ENCODE measurements around the gene NT5C3A. TPM values are rescaled to one million over a fixed set of nuclear protein-coding genes. Genes with fewer than 3 reads are reported as not detected.

NT5C3A gene
- total RNA-seq, 1 experiment from 2014 or later = 60.4 TPM

DNA sequence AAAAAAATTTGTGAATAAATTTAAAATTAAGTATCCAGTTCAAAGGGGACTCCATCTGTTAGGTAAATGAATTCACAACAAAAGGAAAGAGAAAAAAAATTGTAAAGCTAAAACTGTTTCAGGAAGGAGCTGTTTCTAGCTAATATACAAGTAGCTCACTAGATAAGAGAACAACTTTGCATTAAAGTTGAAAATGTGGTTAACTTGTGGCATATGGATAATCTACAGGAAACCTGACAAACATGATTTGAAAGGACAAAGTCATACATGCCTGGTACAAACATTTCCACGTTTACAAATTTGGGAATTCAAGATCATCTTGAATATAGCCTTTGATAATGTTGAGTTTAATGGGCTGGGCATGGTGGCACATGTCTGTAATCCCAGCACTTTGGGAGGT, 8.9 kb downstream of the NT5C3A start:
- TF ChIP-seq, protein P1, sequence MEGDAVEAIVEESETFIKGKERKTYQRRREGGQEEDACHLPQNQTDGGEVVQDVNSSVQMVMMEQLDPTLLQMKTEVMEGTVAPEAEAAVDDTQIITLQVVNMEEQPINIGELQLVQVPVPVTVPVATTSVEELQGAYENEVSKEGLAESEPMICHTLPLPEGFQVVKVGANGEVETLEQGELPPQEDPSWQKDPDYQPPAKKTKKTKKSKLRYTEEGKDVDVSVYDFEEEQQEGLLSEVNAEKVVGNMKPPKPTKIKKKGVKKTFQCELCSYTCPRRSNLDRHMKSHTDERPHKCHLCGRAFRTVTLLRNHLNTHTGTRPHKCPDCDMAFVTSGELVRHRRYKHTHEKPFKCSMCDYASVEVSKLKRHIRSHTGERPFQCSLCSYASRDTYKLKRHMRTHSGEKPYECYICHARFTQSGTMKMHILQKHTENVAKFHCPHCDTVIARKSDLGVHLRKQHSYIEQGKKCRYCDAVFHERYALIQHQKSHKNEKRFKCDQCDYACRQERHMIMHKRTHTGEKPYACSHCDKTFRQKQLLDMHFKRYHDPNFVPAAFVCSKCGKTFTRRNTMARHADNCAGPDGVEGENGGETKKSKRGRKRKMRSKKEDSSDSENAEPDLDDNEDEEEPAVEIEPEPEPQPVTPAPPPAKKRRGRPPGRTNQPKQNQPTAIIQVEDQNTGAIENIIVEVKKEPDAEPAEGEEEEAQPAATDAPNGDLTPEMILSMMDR (conservative IDR thresholded peaks at IDR 0.05) = no peak
- no peak for TF ChIP-seq EZH2 (IDR thresholded peaks at IDR 0.05; ENCODE audit: low read depth)
- BruUV-seq (replicated peaks) = no TSS peak
- Histone ChIP-seq H3F3A (ENCODE audit: insufficient read depth, low read depth) (peaks cover 6% of the 10 kb centered on the region; the same call in 1 of the 2 replicates), H3K27ac (no peak overlapping the region), H3K4me2 (no peak overlapping the region), H4K20me1 (ENCODE audit: insufficient read depth) (peaks cover 13% of the 10 kb centered on the region), H3K79me2 (ENCODE audit: low read depth) (peaks cover 93% of the 10 kb centered on the region), H2AFZ (no peak overlapping the region), H3K36me3 (ENCODE audit: low read depth) (0 out of 2 replicates have a peak, but pooled peaks cover 5% of the 10 kb centered on the region), H3K4me3 (no peak overlapping the region), H3K4me1 (replicated peaks; ENCODE audit: insufficient read depth) (peaks cover 5% of the 10 kb centered on the region; the same call in 1 of the 2 replicates), H3K9me3 (ENCODE audit: insufficient read depth, low read depth) (no peaks in the 10 kb centered on the region), H3K9me2 (ENCODE audit: insufficient read depth) (no peaks in the 10 kb centered on the region), H3K27me3 (ENCODE audit: insufficient read depth, low read depth) (no peaks in the 10 kb centered on the region)
- ChIA-PET POLR2A (ENCODE audit: unreplicated experiment) (interaction anchor here (0.5 kb wide), 1 partner anchor 207 kb away, joined by 4 read pairs; no protein-coding TSS in a partner anchor), CTCF (no interaction called here)
- no peak for DNase-seq
- intact Hi-C loops (cut with micrococcal nuclease; ENCODE audit: unreplicated experiment) = no loop called here

DNA sequence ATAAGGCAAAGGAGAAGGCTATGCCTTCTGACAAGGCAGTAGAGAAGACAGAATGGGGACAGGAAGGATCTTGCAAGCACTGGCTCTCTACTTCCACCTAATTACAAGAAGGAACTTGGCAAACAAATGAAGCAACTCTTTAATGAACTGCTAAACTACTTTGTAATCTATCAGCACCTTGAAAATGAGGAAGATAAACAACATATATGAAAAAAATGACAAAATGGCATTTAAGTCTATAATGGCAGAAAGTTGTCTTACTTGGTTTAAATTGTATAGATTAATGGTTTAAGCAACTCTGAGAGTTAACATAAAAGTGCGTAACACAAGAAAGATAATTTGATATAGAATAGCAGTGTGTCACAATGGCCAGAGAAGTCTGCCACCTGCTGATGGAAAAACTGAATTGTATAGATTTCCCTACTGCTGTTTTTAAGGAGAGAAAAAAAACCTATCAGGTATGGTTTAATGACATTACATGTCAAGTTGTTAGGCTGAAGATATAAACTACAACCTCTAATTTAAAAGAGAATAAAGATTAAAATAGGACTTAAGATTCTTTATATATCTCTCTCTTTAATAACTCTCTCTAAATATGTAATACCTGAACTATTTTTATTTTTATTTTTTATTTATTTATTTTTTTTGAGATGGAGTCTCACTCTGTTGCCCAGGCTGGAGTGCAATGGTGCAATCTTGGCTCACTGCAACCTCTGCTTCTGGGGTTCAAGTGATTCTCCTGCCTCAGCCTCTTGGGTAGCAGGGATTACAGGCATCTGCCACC, 11.8 kb downstream of the NT5C3A start:
- intact Hi-C loops (cut with micrococcal nuclease; ENCODE audit: unreplicated experiment) = loop anchor here (1.0 kb wide), 1 partner anchor 250 kb away; no protein-coding TSS in a partner anchor

DNA sequence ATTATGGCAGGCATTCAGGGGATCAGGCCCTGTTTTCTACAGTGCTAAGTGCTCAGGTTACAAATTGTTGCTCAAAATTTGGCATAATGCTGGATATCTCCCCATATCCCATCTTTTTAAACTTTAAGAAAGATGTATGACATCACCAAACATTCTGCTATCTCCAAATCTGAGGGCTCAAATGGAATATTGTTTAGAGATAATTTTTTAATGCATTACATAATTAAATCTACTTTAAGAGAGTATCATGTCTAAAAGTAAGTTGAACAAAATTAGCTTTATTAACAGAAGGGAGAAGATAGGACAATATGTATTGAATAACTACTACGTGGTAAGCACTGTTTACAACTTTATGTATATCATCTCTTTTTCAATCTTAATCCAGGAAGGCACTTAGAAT, 13.9 kb downstream of the NT5C3A start:
- Histone ChIP-seq H3K27me3 (ENCODE audit: insufficient read depth, low read depth) (no peaks in the 10 kb centered on the region), H3K9me2 (ENCODE audit: insufficient read depth) (no peaks in the 10 kb centered on the region), H3K4me2 (no peak overlapping the region), H3K36me3 (ENCODE audit: low read depth) (no peaks in the 10 kb centered on the region), H2AFZ (no peak overlapping the region), H3K4me3 (no peak overlapping the region), H3K27ac (no peak overlapping the region), H3K9me3 (ENCODE audit: insufficient read depth, low read depth) (no peaks in the 10 kb centered on the region), H3K79me2 (ENCODE audit: low read depth) (peaks cover 91% of the 10 kb centered on the region), H3K4me1 (replicated peaks; ENCODE audit: insufficient read depth) (peaks cover 14% of the 10 kb centered on the region), H3F3A (ENCODE audit: insufficient read depth, low read depth) (no peaks in the 10 kb centered on the region), H4K20me1 (ENCODE audit: insufficient read depth) (peaks cover 22% of the 10 kb centered on the region)
- ChIA-PET POLR2A (ENCODE audit: unreplicated experiment) (no interaction called here), CTCF (interaction anchor here (1.7 kb wide), 1 partner anchor 8 kb away, joined by 9 read pairs; no protein-coding TSS in a partner anchor)
- TF ChIP-seq, protein P1 (conservative IDR thresholded peaks at IDR 0.05) = no peak
- no peak for TF ChIP-seq EZH2 (IDR thresholded peaks at IDR 0.05; ENCODE audit: low read depth)
- DNase-seq = no peak
- intact Hi-C loops (cut with micrococcal nuclease; ENCODE audit: unreplicated experiment) = loop anchor here (10.0 kb wide), 1 partner anchor 554 kb away; the partner anchor contains the start of genes AVL9 and LSM5
- no TSS peak for BruUV-seq (replicated peaks)

More for the DNA sequence above, 11.8 kb downstream of the NT5C3A start:
- ChIA-PET POLR2A (ENCODE audit: unreplicated experiment) (interaction anchor here (0.8 kb wide), 1 partner anchor 11 kb away, joined by 3 read pairs; no protein-coding TSS in a partner anchor), CTCF (interaction anchor here (0.7 to 1.7 kb wide), 3 partner anchors 8 to 107 kb away, joined by 3 to 9 read pairs (median 4); no protein-coding TSS in a partner anchor)
- no peaks in the 10 kb centered on the region for H3K27me3 ChIP-seq (ENCODE audit: insufficient read depth, low read depth)
- no peak overlapping the region for H2AFZ ChIP-seq
- no peaks in the 10 kb centered on the region for H3F3A ChIP-seq (ENCODE audit: insufficient read depth, low read depth)
- BruUV-seq (replicated peaks) = no TSS peak
- H3K9me3 ChIP-seq (ENCODE audit: insufficient read depth, low read depth) = no peaks in the 10 kb centered on the region
- DNase-seq = peak in 1 of 2 experiments; percentile 63
- H3K4me2 ChIP-seq = no peak overlapping the region
- no peak for TF ChIP-seq EZH2 (IDR thresholded peaks at IDR 0.05; ENCODE audit: low read depth)
- TF ChIP-seq, protein P1 (conservative IDR thresholded peaks at IDR 0.05) = peak; percentile 87
- no peaks in the 10 kb centered on the region for H3K9me2 ChIP-seq (ENCODE audit: insufficient read depth)
- no peak overlapping the region for H3K27ac ChIP-seq
- no peaks in the 10 kb centered on the region for H3K36me3 ChIP-seq (ENCODE audit: low read depth)
- peaks cover 5% of the 10 kb centered on the region; the same call in 1 of the 2 replicates for H3K4me1 ChIP-seq (replicated peaks; ENCODE audit: insufficient read depth)
- peaks cover 93% of the 10 kb centered on the region for H3K79me2 ChIP-seq (ENCODE audit: low read depth)
- H4K20me1 ChIP-seq (ENCODE audit: insufficient read depth) = peaks cover 16% of the 10 kb centered on the region
- no peak overlapping the region for H3K4me3 ChIP-seq

Measured in PC-9 (cell line).